HG02852 (cell line): ENCODE results near the gene HTT.
A peak's percentile ranks its signal among the peaks of the same experiment; 100 is the strongest.
"Not testable (repeated sequence)": the region's sequence is repeated elsewhere in the genome, so short reads cannot be mapped to it uniquely, and the experiment has no call there.

Source experiments
- ATAC-seq: cut with Tn5 transposase; IDR thresholded peaks from one replicate; pipeline ENCODE4 v1.9.1; 2021; ENCODE audit warnings: mild to moderate bottlenecking, moderate library complexity; ENCODE audit not compliant: unreplicated experiment

HTT gene

GRCh38 chr4:3044870-3045819 is 29.3 kb upstream of the HTT start:
- ATAC-seq = no peak

- ATAC-seq = no peak
These were observed 28.3 kb upstream of the HTT start for GRCh38 chr4:3046162-3046561.

GRCh38 chr4:3046623-3047022 is 27.9 kb upstream of the HTT start:
- no peak for ATAC-seq

- ATAC-seq = peak; percentile 93
These were observed 26.8 kb upstream of the HTT start for GRCh38 chr4:3047464-3048286.

- not testable (repeated sequence) for ATAC-seq
These were observed 23.2 kb upstream of the HTT start for GRCh38 chr4:3051141-3051897.

- ATAC-seq = no peak
These were observed 20.2 kb upstream of the HTT start for GRCh38 chr4:3054169-3054759.

GRCh38 chr4:3059943-3060342 is 14.5 kb upstream of the HTT start:
- no peak for ATAC-seq

- no peak for ATAC-seq
These were observed 13.5 kb upstream of the HTT start for GRCh38 chr4:3060946-3061345.

- ATAC-seq = no peak
These were observed 12.0 kb upstream of the HTT start for GRCh38 chr4:3062471-3062870.

- no peak for ATAC-seq
These were observed 8.9 kb upstream of the HTT start for GRCh38 chr4:3065551-3065950.

- no peak for ATAC-seq
These were observed 7.6 kb upstream of the HTT start for GRCh38 chr4:3066836-3067400.

- ATAC-seq = no peak
These were observed 6.9 kb upstream of the HTT start for GRCh38 chr4:3067473-3068001.

GRCh38 chr4:3069661-3070199 is 4.8 kb upstream of the HTT start:
- ATAC-seq = no peak

GRCh38 chr4:3070709-3071500 is 3.6 kb upstream of the HTT start:
- no peak for ATAC-seq

- ATAC-seq = no peak
These were observed 2.7 kb upstream of the HTT start for GRCh38 chr4:3071811-3072210.

GRCh38 chr4:3073158-3074077 is 1.1 kb upstream of the HTT start:
- peak; percentile 32 for ATAC-seq

GRCh38 chr4:3074846-3075651 is 568 bp downstream of the HTT start:
- ATAC-seq = no peak
